ENCODE results near the gene TXNDC11. TPM values are rescaled to one million over a fixed set of nuclear protein-coding genes. Genes with fewer than 3 reads are reported as not detected.

The TXNDC11 gene
- total RNA-seq, 1 donor from 2014 or later, result 86.5 TPM

GRCh38 chr16:11658896-11659708, 83.6 kb downstream of the TXNDC11 start:
- peak overlapping the region; percentile 64 to 81 for H3K27ac ChIP-seq
- DNase-seq (ENCODE audit: low spot score in 2 of 2), result no peak
- no peaks in the 10 kb centered on the region for H3K9me3 ChIP-seq
- intact Hi-C loops (cut with DNase I), result no loop called here
- no peaks in the 10 kb centered on the region for H3K36me3 ChIP-seq
- TF ChIP-seq CTCF (IDR thresholded peaks at IDR 0.05), result no peak
- H3K4me3 ChIP-seq, result no peak overlapping the region
- H3K4me1 ChIP-seq, result peaks cover 7 to 8% of the 10 kb centered on the region in 2 donors
- no peaks in the 10 kb centered on the region for H3K27me3 ChIP-seq

- Histone ChIP-seq H3K27me3 (no peaks in the 10 kb centered on the region), H3K4me1 (peaks cover 7 to 8% of the 10 kb centered on the region in 2 donors), H3K9me3 (no peaks in the 10 kb centered on the region), H3K36me3 (no peaks in the 10 kb centered on the region), H3K4me3 (no peak overlapping the region), H3K27ac (no peak overlapping the region)
- no peak for TF ChIP-seq CTCF (IDR thresholded peaks at IDR 0.05)
- intact Hi-C loops (cut with DNase I), result no loop called here
- DNase-seq (ENCODE audit: low spot score in 2 of 2), result no peak
These were observed 85.1 kb downstream of the TXNDC11 start for GRCh38 chr16:11657556-11657955.

GRCh38 chr16:11655655-11656054, 87.0 kb downstream of the TXNDC11 start:
- no peak for DNase-seq (ENCODE audit: low spot score in 2 of 2)
- no peak overlapping the region for H3K27ac ChIP-seq

GRCh38 chr16:11651796-11652195, 90.9 kb downstream of the TXNDC11 start:
- DNase-seq (ENCODE audit: low spot score in 2 of 2), result no peak
- no peak overlapping the region for H3K27ac ChIP-seq
- no peaks in the 10 kb centered on the region for H3K27me3 ChIP-seq
- TF ChIP-seq CTCF (IDR thresholded peaks at IDR 0.05), result no peak
- no peak overlapping the region for H3K4me3 ChIP-seq
- H3K36me3 ChIP-seq, result no peaks in the 10 kb centered on the region
- no peaks in the 10 kb centered on the region for H3K4me1 ChIP-seq
- no peaks in the 10 kb centered on the region for H3K9me3 ChIP-seq
- intact Hi-C loops (cut with DNase I), result no loop called here

More at GRCh38 chr16:11655655-11656054, 87.0 kb downstream of the TXNDC11 start:
- intact Hi-C loops (cut with DNase I), result no loop called here
- Histone ChIP-seq H3K36me3 (no peaks in the 10 kb centered on the region), H3K27me3 (no peaks in the 10 kb centered on the region), H3K9me3 (no peaks in the 10 kb centered on the region), H3K4me3 (no peak overlapping the region), H3K4me1 (peaks cover 7 to 8% of the 10 kb centered on the region in 2 donors)
- TF ChIP-seq CTCF (IDR thresholded peaks at IDR 0.05), result no peak

GRCh38 chr16:11650641-11651591, 91.7 kb downstream of the TXNDC11 start:
- intact Hi-C loops (cut with DNase I), result no loop called here
- Histone ChIP-seq H3K4me1 (no peaks in the 10 kb centered on the region), H3K27me3 (no peaks in the 10 kb centered on the region), H3K27ac (no peak overlapping the region), H3K4me3 (no peak overlapping the region), H3K36me3 (no peaks in the 10 kb centered on the region), H3K9me3 (no peaks in the 10 kb centered on the region)
- TF ChIP-seq CTCF (IDR thresholded peaks at IDR 0.05), result no peak
- DNase-seq (ENCODE audit: low spot score in 2 of 2), result no peak

Data from ascending aorta (tissue), 2 donors.